SU-DHL-6 (cell line): ENCODE data around the gene KIFC3.

ENCODE experiments used
- H2AFZ ChIP-seq: fragments of 200-600 bp; sonication (generic); 2 replicates; pipeline ENCODE4 v1.6.1; 2014; ENCODE audit warnings: low read depth, mild to moderate bottlenecking, moderate library complexity, mixed read lengths, antibody characterized with exemption, low read length; ENCODE audit not compliant: severe bottlenecking
- H3F3A ChIP-seq: fragments of 200-600 bp; shearing (Covaris generic); 2 replicates; pipeline ENCODE4 v1.6.0; 2016; ENCODE audit warnings: antibody characterized with exemption, mild to moderate bottlenecking; ENCODE audit not compliant: insufficient read depth
- H3K27ac ChIP-seq: fragments of 200-600 bp; sonication (generic); 2 replicates; pipeline ENCODE4 v1.5.1; 2016; ENCODE audit warnings: low read depth, mild to moderate bottlenecking, low read length, moderate library complexity, mixed read lengths
- H3K27me3 ChIP-seq: fragments of 200-600 bp; sonication (generic), shearing (Covaris generic); 2 replicates; pipeline ENCODE4 v1.6.0; 2014; ENCODE audit warnings: mild to moderate bottlenecking, low read length
- H3K36me3 ChIP-seq: fragments of 200-600 bp; sonication (generic); 2 replicates; pipeline ENCODE4 v1.6.1; 2014; ENCODE audit warnings: mild to moderate bottlenecking, low read length, mixed read lengths
- H3K4me2 ChIP-seq: fragments of 300-600, 200-600 bp; shearing (Covaris generic), sonication (generic); 2 replicates; pipeline ENCODE4 v1.6.0; 2014; ENCODE audit warnings: low read length, low read depth, mild to moderate bottlenecking; ENCODE audit not compliant: poor library complexity, severe bottlenecking
- H3K4me3 ChIP-seq: fragments of 200-600 bp; sonication (generic); 2 replicates; pipeline ENCODE4 v1.5.1; 2014; ENCODE audit warnings: antibody characterized with exemption, low read length, mild to moderate bottlenecking, mixed read lengths; ENCODE audit not compliant: insufficient read depth, poor library complexity, severe bottlenecking
- H3K79me2 ChIP-seq: fragments of 200-600 bp; sonication (generic); 2 replicates; pipeline ENCODE4 v1.6.1; 2014; ENCODE audit warnings: mild to moderate bottlenecking, low read length, moderate library complexity; ENCODE audit not compliant: insufficient read depth
- H3K9ac ChIP-seq: fragments of 200-600 bp; sonication (generic); 2 replicates; pipeline ENCODE4 v1.7.0; 2014; ENCODE audit warnings: mild to moderate bottlenecking, low read length
- H3K9me2 ChIP-seq: fragments of 200-600 bp; sonication (generic); replicated peaks from 2 replicates; pipeline ENCODE4 v1.6.1; 2014; ENCODE audit warnings: low read length; ENCODE audit not compliant: insufficient read depth
- H3K9me3 ChIP-seq: fragments of 200-600 bp; sonication (generic); 2 replicates; pipeline ENCODE4 v1.6.1; 2014; ENCODE audit warnings: low read length, mixed read lengths; ENCODE audit not compliant: insufficient read depth
- H4K20me1 ChIP-seq: fragments of 200-600 bp; sonication (generic); 2 replicates; pipeline ENCODE4 v1.6.1; 2014; ENCODE audit warnings: low read depth, mild to moderate bottlenecking, antibody characterized with exemption, low read length, moderate library complexity, mixed read lengths
- CTCF ChIP-seq: fragments of 200-600 bp; sonication (generic); IDR thresholded peaks from one replicate; pipeline ENCODE4 v1.5.1; 2017; ENCODE audit warnings: antibody characterized with exemption, mild to moderate bottlenecking, low read length, moderate library complexity; ENCODE audit not compliant: insufficient read depth, poor library complexity, severe bottlenecking
- EZH2phosphoT487 ChIP-seq: fragments of 200-600 bp; sonication (generic), shearing (Covaris generic); conservative IDR thresholded peaks from 2 replicates; pipeline ENCODE4 v1.6.1; 2018; ENCODE audit warnings: mild to moderate bottlenecking, antibody characterized with exemption, low read length, moderate library complexity, mixed read lengths

KIFC3 gene

GRCh38 chr16:57725151-57725550 is 77.1 kb downstream of the KIFC3 start:
- Histone ChIP-seq H3K4me2 (no peak overlapping the region), H3K27me3 (no peaks in the 10 kb centered on the region), H2AFZ (no peak overlapping the region), H3K79me2 (no peaks in the 10 kb centered on the region), H3K9me3 (no peaks in the 10 kb centered on the region), H3K9me2 (no peaks in the 10 kb centered on the region), H4K20me1 (no peaks in the 10 kb centered on the region), H3F3A (no peaks in the 10 kb centered on the region), H3K4me3 (no peak overlapping the region), H3K36me3 (no peaks in the 10 kb centered on the region), H3K27ac (no peak overlapping the region), H3K9ac (no peak overlapping the region)
- TF ChIP-seq CTCF, result no peak
- TF ChIP-seq EZH2phosphoT487, result no peak

GRCh38 chr16:57724531-57724930 is 77.8 kb downstream of the KIFC3 start:
- H2AFZ ChIP-seq, result no peak overlapping the region
- TF ChIP-seq CTCF, result no peak
- TF ChIP-seq EZH2phosphoT487, result no peak
- H3K36me3 ChIP-seq, result no peaks in the 10 kb centered on the region

GRCh38 chr16:57723170-57723569 is 79.1 kb downstream of the KIFC3 start:
- H3F3A ChIP-seq, result no peaks in the 10 kb centered on the region
- H3K9me3 ChIP-seq, result no peaks in the 10 kb centered on the region
- TF ChIP-seq CTCF (no peak), EZH2phosphoT487 (no peak)

More at GRCh38 chr16:57724531-57724930, 77.8 kb downstream of the KIFC3 start:
- Histone ChIP-seq H3K9me2 (no peaks in the 10 kb centered on the region), H3K9me3 (no peaks in the 10 kb centered on the region), H3K27ac (no peak overlapping the region), H3K27me3 (no peaks in the 10 kb centered on the region), H3K79me2 (no peaks in the 10 kb centered on the region), H3K4me3 (no peak overlapping the region), H3K4me2 (no peak overlapping the region), H3K9ac (no peak overlapping the region), H4K20me1 (no peaks in the 10 kb centered on the region), H3F3A (no peaks in the 10 kb centered on the region)

GRCh38 chr16:57722651-57723050 is 79.6 kb downstream of the KIFC3 start:
- Histone ChIP-seq H3K4me3 (no peak overlapping the region), H3K27ac (no peak overlapping the region), H3K79me2 (no peaks in the 10 kb centered on the region), H3K27me3 (no peaks in the 10 kb centered on the region), H4K20me1 (no peaks in the 10 kb centered on the region), H3K4me2 (no peak overlapping the region), H2AFZ (no peak overlapping the region), H3K9ac (no peak overlapping the region), H3K9me3 (no peaks in the 10 kb centered on the region), H3F3A (no peaks in the 10 kb centered on the region), H3K9me2 (no peaks in the 10 kb centered on the region), H3K36me3 (no peaks in the 10 kb centered on the region)
- TF ChIP-seq CTCF (no peak), EZH2phosphoT487 (no peak)

More at GRCh38 chr16:57723170-57723569, 79.1 kb downstream of the KIFC3 start:
- Histone ChIP-seq H3K27ac (no peak overlapping the region), H3K4me3 (no peak overlapping the region), H3K36me3 (no peaks in the 10 kb centered on the region), H3K79me2 (no peaks in the 10 kb centered on the region), H3K4me2 (no peak overlapping the region), H3K9me2 (no peaks in the 10 kb centered on the region), H3K27me3 (no peaks in the 10 kb centered on the region), H4K20me1 (no peaks in the 10 kb centered on the region), H3K9ac (no peak overlapping the region), H2AFZ (no peak overlapping the region)
